Measurements from ENCODE around the gene ITGA8. TPM values are rescaled to one million over a fixed set of nuclear protein-coding genes. Genes with fewer than 3 reads are reported as not detected.

Gene ITGA8
- total RNA-seq, 1 experiment from 2014 or later: 0.02 TPM

GRCh38 chr10:15494850-15495506, 224.7 kb downstream of the ITGA8 start (continued):
- TF ChIP-seq SRF (IDR thresholded peaks at IDR 0.05; ENCODE audit: low read depth) (no peak), ELF1 (IDR thresholded peaks at IDR 0.05; ENCODE audit: borderline replicate concordance, low read depth) (no peak), CEBPB (IDR thresholded peaks at IDR 0.05; ENCODE audit: low read depth) (no peak), SP1 (IDR thresholded peaks at IDR 0.05; ENCODE audit: low read depth) (no peak), ZNF274 (IDR thresholded peaks at IDR 0.05; ENCODE audit: low read depth, low read length) (no peak), EZH2 (IDR thresholded peaks at IDR 0.05) (no peak)

DNA sequence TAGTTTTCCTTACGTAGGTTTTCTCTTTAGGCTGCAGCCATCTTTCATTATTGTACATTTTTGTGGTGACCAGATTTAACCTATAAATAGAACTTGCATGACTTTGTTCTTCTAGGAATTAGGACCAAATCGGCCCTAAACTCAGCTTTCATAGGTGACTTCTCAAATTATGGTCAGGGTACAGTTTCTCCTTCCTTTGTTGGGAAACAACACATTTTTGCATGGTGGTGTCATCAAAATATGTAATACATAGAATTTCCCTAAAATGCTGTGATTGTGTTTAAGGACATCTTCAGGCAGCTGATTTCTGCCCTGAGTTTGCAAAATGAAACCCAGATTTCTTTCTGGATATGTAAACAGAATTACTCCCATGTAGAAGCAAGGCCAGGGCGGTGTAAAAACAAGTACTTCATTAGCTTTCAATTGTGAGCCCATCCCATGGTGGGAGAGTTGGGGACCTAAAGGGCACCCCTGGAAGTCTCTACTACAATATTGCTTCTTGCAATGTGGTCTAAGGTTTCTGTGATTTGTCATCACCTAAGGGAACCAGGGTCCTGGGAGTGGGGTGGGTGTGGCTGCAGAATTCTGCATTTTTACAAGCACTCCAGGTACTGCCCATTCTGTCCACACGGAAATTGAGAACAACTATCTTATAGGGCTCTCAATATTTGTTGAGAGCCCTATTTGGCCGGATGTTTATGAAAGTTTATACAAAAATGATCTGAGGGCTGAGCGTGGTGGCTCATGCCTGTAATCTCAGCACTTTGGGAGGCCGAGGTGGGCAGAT, 227.7 kb downstream of the ITGA8 start:
- intact Hi-C loops (cut with micrococcal nuclease): no loop called here
- Histone ChIP-seq H3K4me2 (ENCODE audit: low read length) (no peak overlapping the region), H3K36me3 (ENCODE audit: control insufficient read depth in 1 of 2, insufficient read depth in 2 of 2, low read length in 2 of 2) (no peaks in the 10 kb centered on the region), H3K27ac (ENCODE audit: low read depth, low read length) (no peak overlapping the region), H3K4me1 (ENCODE audit: control insufficient read depth in 1 of 2, insufficient read depth in 2 of 2, low read length in 2 of 2) (no peaks in the 10 kb centered on the region), H3K9me2 (ENCODE audit: insufficient read depth) (no peaks in the 10 kb centered on the region), H3K9me3 (ENCODE audit: control insufficient read depth in 1 of 2, insufficient read depth in 1 of 2, low read depth in 1 of 2, low read length in 2 of 2) (no peaks in the 10 kb centered on the region), H4K20me1 (ENCODE audit: insufficient read depth) (no peaks in the 10 kb centered on the region), H3K4me3 (replicated peaks in 1 of 2; ENCODE audit: low read depth in 1 of 2, low read length in 2 of 2) (no peak overlapping the region), H3K27me3 (ENCODE audit: insufficient read depth, low read length) (peaks cover 26% of the 10 kb centered on the region), H3K79me2 (ENCODE audit: insufficient read depth, low read length) (no peaks in the 10 kb centered on the region), H2AFZ (ENCODE audit: low read depth, low read length, poor library complexity, severe bottlenecking) (no peak overlapping the region), H3K9ac (ENCODE audit: low read length) (no peak overlapping the region)
- ATAC-seq: no peak
- BruUV-seq (replicated peaks): no TSS peak
- RAD21 ChIA-PET (ENCODE audit: low non-redundant PET in 1 of 2, low total read pairs in 2 of 2, uncharacterized antibody in 2 of 2, unreplicated experiment in 2 of 2): no interaction called here
- POLR2A ChIA-PET: no interaction called here
- TF ChIP-seq SRF (IDR thresholded peaks at IDR 0.05; ENCODE audit: low read depth) (no peak), EZH2 (IDR thresholded peaks at IDR 0.05) (no peak), POLR2A (IDR thresholded peaks at IDR 0.05; ENCODE audit: borderline replicate concordance, extremely low read depth, insufficient read depth, insufficient read length) (no peak), ELF1 (IDR thresholded peaks at IDR 0.05; ENCODE audit: borderline replicate concordance, low read depth) (no peak), MAX (IDR thresholded peaks at IDR 0.05) (no peak), EZH2phosphoT487 (IDR thresholded peaks at IDR 0.05; ENCODE audit: borderline replicate concordance) (no peak), YY1 (IDR thresholded peaks at IDR 0.05; ENCODE audit: extremely low read depth, insufficient replicate concordance, low read depth, low read length) (no peak)
- TF ChIP-seq, protein P1, sequence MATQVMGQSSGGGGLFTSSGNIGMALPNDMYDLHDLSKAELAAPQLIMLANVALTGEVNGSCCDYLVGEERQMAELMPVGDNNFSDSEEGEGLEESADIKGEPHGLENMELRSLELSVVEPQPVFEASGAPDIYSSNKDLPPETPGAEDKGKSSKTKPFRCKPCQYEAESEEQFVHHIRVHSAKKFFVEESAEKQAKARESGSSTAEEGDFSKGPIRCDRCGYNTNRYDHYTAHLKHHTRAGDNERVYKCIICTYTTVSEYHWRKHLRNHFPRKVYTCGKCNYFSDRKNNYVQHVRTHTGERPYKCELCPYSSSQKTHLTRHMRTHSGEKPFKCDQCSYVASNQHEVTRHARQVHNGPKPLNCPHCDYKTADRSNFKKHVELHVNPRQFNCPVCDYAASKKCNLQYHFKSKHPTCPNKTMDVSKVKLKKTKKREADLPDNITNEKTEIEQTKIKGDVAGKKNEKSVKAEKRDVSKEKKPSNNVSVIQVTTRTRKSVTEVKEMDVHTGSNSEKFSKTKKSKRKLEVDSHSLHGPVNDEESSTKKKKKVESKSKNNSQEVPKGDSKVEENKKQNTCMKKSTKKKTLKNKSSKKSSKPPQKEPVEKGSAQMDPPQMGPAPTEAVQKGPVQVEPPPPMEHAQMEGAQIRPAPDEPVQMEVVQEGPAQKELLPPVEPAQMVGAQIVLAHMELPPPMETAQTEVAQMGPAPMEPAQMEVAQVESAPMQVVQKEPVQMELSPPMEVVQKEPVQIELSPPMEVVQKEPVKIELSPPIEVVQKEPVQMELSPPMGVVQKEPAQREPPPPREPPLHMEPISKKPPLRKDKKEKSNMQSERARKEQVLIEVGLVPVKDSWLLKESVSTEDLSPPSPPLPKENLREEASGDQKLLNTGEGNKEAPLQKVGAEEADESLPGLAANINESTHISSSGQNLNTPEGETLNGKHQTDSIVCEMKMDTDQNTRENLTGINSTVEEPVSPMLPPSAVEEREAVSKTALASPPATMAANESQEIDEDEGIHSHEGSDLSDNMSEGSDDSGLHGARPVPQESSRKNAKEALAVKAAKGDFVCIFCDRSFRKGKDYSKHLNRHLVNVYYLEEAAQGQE (IDR thresholded peaks at IDR 0.05; ENCODE audit: low read depth): no peak
- TF ChIP-seq, protein P2, sequence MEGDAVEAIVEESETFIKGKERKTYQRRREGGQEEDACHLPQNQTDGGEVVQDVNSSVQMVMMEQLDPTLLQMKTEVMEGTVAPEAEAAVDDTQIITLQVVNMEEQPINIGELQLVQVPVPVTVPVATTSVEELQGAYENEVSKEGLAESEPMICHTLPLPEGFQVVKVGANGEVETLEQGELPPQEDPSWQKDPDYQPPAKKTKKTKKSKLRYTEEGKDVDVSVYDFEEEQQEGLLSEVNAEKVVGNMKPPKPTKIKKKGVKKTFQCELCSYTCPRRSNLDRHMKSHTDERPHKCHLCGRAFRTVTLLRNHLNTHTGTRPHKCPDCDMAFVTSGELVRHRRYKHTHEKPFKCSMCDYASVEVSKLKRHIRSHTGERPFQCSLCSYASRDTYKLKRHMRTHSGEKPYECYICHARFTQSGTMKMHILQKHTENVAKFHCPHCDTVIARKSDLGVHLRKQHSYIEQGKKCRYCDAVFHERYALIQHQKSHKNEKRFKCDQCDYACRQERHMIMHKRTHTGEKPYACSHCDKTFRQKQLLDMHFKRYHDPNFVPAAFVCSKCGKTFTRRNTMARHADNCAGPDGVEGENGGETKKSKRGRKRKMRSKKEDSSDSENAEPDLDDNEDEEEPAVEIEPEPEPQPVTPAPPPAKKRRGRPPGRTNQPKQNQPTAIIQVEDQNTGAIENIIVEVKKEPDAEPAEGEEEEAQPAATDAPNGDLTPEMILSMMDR (IDR thresholded peaks at IDR 0.05 in 2 of 3, conservative IDR thresholded peaks at IDR 0.05 in 1 of 3; ENCODE audit: borderline replicate concordance in 1 of 3, insufficient read depth in 1 of 3, low read depth in 2 of 3, low read length in 2 of 3): no peak
- CTCF ChIA-PET: no interaction called here
- no peak for DNase-seq (ENCODE audit: low read depth, low spot score)
